H1 (cell line): Measurements from ENCODE around the gene CFAP157. TPM values are rescaled to one million over a fixed set of nuclear protein-coding genes. Genes with fewer than 3 reads are reported as not detected.

ENCODE experiments used
- CREB1 ChIP-seq: IDR thresholded peaks from 2 replicates; pipeline ENCODE4 v1.6.1; 2012; ENCODE audit warnings: inconsistent platforms
- NANOG ChIP-seq: IDR thresholded peaks from 2 replicates; pipeline ENCODE4 v1.6.1; 2011; ENCODE audit warnings: low read length, low read depth, mild to moderate bottlenecking, inconsistent platforms; ENCODE audit not compliant: insufficient read depth, poor library complexity, severe bottlenecking
- polyA plus RNA-seq, 7 experiments: library from polyadenylated mRNA; depleted of rRNA in 3 of 7; stranded (reverse) in 5 of 7; unstranded in 2 of 7; fragments of >200 nt in 5 of 7; fragments of 200-250 nt in 2 of 7; gene quantifications; 1 replicate in 5 of 7; 2 replicates in 1 of 7; 4 replicates in 1 of 7; pipeline versions ENCODE4 v1.2.1 to v1.2.3, GENCODE V29; 2011 to 2013; ENCODE audit warnings: missing spikeins in 2 of 7, mixed read lengths in 2 of 7
- total RNA-seq: library from RNA; stranded (reverse); fragmentation: NEBNext Ultra II Directional; extraction: Animal tissue kit (Norgen Biotek cat#: 25700); gene quantifications from 2 replicates; pipeline ENCODE4 v1.2.1, GENCODE V29; 2021

Gene CFAP157
- total and polyA plus RNA-seq, 2 of the 8 experiments (the other 6 are each of a cell fraction or from before 2014, with no cell fraction given): not detected

DNA sequence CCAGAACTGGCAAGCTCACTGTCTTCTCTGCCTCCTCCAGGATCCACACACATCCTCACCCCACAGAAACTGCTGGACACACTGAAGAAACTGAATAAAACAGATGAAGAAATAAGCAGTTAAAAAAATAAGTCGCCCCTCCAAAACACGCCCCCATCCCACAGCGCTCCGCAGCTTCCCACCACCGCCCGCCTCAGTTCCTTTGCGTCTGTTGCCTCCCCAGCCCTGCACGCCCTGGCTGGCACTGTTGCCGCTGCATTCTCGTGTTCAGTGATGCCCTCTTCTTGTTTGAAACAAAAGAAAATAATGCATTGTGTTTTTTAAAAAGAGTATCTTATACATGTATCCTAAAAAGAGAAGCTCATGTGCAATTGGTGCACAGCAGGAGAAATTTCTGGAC is 16.1 kb upstream of the CFAP157 start (continued):
- TF ChIP-seq CREB1: no peak
- TF ChIP-seq NANOG: no peak
